SKM-1 treated with dmso at 0.1 percent for 144 hours (cell line): ENCODE data around the gene N4BP2L1.

Experiments used
- DNase-seq: peaks from one replicate; lab custom pipeline; 2025; ENCODE audit not compliant: unreplicated experiment; lab: John Stamatoyannopoulos, UW

N4BP2L1 gene

GRCh38 chr13:32432856-32433255, 4.9 kb upstream of the N4BP2L1 start:
- DNase-seq = no peak

GRCh38 chr13:32431361-32431760, 3.4 kb upstream of the N4BP2L1 start:
- no peak for DNase-seq

GRCh38 chr13:32430018-32430747, 2.3 kb upstream of the N4BP2L1 start:
- no peak for DNase-seq

DNA sequence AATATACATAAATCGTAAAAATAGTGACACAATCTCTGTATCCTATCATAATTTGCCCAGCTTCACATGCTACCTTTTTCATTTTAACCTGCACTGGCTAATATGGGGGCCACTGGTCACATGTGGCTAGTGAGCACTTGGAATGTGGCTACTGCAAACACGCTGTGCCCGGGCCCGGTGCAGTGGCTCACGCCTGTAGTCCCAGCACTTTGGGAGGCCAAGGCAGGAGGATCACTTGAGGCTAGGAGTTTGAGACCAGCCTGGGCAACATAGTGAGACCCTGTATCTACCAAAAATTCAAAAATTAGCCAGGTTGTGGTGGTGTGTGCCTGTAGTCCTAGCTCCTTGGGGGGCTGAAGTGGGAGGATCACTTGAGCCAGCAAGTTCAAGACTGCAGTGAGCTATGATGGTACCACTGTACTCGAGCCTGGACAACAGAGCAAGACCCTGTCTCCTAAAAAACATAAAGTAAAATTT, 1.5 kb upstream of the N4BP2L1 start:
- DNase-seq = no peak

- DNase-seq = no peak
Observed at GRCh38 chr13:32428581-32429432, 877 bp upstream of the N4BP2L1 start.

DNA sequence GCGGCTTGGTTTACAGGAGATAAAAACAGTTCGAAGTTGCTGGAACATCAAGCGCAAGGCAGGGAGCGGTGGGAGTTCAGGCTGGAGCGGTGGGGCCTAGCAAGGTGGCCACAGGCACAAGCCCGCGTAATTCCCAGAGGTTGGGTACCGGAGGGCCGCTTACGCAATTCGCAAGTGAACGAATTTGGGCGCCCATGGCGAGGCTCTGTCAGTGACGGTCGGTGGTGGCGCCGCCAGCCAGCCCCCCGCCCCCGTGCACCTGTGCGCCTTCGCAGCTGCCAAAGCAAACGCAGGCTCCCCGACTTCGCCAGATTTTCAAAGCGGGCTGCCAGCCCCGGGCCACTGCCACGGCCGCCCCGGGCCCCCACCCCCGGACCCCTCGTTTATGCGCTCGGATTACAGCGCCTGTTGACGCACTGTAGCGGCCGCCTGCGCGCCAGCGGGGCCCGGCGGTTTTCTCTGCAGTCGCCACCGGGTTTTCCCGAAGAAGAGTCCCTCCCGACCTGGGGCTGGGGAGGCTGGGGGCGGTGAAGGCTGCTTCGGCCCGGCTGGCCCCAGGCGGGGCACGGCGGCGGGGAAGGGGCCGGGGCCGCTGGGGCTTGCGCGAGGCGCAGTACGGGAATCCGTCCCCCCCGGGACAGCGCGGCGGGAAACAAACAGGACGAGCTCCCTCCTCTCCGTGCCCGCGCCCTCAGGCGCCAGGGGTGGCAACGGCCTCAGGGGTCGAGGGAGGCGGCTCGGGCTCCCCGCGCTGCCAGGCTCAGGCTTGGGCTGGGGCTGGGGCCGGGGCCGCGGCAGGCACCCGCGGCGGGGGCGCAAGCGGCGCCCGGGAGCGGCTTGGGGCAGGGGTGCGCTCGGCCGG, 709 bp downstream of the N4BP2L1 start:
- no peak for DNase-seq

DNA sequence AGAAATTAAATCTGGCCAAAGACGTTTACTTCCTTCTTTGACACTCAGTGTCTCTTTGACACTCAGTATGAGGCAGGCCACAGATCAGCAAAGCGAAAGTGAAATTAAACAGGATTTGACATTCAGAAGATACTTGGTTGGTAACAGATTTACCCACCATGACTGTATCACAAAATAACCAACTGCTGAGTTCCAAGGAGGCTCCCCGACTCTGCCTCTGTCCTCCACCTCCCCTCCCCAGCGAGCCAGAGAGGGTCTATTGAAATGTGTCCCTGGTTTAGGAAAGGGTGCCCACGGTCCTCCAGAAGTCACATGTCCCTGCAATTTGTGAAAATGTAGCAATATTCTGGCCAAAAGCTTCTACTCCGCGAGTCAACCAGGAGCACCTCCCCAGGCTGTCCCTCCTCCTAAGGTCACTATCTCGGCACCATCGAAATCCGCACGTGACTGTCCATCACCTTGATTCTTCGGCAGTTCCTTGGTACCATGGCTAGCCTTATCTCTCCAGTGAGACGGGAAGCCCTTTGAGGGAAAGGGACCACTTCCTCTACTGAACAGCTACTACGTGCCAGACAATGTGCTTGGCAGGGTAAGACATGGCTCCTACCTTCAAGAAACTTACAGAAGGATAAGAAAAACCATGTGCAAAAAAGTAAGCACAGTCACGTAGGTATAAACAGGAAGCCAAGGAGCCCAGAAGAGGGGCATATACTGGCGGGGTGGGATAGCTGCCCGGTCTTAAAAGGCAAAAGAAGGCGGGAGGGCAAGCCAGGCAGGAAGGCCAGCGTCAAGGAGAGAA, 1.5 kb downstream of the N4BP2L1 start:
- peak; percentile 76 for DNase-seq

- DNase-seq = no peak
Observed at GRCh38 chr13:32425158-32425557, 2.8 kb downstream of the N4BP2L1 start.

GRCh38 chr13:32423592-32423991, 4.3 kb downstream of the N4BP2L1 start:
- peak; percentile 55 for DNase-seq

DNA sequence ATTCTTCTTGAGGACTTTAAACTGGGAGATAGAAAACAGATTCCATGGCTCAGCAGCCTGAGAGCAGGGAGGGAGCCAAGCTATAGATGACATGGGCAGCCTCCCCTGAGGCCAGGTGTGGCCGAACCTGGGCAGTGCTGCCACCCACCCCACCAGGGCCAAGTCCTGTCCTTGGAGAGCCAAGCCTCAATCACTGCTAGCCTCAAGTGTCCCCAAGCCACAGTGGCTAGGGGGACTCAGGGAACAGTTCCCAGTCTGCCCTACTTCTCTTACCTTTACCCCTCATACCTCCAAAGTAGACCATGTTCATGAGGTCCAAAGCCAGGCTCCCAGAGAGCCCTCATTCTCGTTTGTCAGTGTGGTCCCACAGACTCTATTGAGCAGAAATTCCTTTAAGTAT, 8.1 kb downstream of the N4BP2L1 start:
- no peak for DNase-seq

DNA sequence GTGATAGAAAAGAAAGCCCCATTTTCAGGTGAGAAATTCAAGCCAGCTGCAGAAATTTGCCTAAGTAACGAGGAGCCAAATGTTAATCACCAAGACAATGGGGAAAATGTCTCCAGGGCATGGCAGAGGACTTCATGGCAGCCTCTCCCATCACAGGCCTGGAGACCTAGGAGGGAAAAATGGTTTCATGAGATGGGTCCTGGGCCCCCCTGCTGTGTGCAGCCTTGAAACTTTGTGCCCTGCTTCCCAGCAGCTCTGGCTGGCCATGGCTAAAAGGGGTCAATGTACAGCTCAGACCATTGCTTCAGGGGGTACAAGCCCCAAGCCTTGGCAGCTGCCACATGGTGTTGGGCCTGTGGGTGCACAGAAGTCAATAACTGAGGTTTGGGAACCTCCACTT, 9.9 kb downstream of the N4BP2L1 start:
- no peak for DNase-seq

DNA sequence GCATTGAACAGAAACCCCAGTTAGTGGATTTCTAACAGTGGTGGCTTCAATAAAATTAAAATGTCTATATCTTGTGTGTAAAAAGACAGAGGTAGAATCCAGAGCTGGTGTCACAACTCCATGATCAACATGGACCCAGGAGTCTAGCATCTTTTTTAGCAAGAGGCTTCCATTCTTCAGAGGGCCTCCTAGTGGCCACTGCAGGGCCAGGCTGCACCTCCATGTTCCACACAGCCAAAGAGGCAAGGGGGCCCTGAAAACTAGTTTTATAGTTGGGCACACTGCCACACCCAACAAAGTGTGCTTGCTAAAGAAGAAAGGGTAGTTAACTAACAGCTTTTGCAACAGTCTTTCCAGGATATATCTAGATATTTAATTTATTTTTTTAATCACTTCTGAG, 12.9 kb downstream of the N4BP2L1 start:
- no peak for DNase-seq

- no peak for DNase-seq
Observed at GRCh38 chr13:32414580-32414979, 13.3 kb downstream of the N4BP2L1 start.

GRCh38 chr13:32413284-32413683, 14.6 kb downstream of the N4BP2L1 start:
- DNase-seq = no peak

- DNase-seq = no peak
Observed at GRCh38 chr13:32409561-32410421, 18.1 kb downstream of the N4BP2L1 start.

DNA sequence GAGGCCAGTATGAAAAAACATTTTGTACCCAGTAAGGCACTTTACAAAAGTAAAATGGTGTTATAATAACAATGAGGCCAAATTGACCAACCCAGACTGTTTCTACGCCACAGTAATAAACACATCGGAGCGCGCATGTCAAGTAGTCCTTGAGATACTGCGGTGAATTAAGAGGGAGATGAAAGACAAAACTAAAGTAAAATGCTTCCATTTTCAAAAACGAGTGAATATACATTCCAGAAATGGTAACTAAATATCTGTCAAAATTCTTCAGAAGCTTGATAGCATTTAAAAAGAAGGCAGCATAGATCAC, 19.0 kb downstream of the N4BP2L1 start:
- no peak for DNase-seq

DNA sequence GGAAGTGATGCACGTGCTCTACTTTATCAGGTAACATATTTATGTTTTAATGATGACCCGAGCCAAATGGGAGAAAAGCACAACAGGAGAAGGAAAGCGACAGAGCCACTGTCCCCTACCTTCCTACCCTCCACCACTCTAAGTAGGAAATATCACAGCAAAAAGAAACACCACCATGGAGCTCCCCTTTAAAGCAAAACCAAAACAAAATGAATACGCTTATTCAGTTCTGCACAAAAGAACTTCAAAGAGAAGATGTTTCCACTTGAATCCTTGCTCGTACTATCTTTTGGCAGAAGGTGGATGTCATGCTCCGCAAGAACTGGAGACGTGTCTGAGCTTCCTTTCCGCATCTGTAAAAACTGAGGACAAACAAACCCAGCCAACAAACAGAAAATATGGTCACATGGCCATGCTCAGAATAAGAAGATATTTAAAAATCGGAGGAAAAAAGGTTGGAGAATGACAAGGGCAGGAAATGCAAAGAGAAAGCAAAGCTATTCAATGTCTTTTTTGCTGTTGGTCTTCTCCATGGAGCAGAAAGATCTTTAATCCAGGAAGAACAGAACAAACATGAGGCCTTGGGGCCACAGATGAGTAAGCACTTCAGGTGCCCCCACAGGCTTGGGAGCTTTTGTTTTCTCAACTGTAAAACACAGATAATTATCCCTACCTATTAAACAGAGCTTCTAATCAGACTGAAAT, 19.5 kb downstream of the N4BP2L1 start:
- DNase-seq = no peak

DNA sequence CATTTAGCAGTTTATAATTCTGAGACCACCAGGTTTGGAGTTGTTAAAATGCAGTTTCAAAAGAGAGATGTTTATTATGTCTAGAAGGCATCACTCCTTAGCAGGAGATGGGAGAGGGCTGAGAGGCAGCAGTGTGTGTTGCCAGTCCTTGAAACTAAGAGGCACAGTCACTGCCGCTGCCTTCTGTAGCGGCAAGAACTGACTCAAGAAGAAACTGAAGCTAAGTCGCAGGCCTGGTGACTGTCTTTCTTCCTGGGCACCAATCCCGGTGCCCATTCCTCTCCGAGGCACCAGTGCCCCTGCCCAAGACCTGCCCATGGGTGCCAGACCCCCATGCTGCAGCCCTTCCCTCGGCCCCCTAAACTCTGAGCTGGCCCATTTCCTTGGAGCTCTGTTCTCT, 20.1 kb downstream of the N4BP2L1 start:
- no peak for DNase-seq

DNA sequence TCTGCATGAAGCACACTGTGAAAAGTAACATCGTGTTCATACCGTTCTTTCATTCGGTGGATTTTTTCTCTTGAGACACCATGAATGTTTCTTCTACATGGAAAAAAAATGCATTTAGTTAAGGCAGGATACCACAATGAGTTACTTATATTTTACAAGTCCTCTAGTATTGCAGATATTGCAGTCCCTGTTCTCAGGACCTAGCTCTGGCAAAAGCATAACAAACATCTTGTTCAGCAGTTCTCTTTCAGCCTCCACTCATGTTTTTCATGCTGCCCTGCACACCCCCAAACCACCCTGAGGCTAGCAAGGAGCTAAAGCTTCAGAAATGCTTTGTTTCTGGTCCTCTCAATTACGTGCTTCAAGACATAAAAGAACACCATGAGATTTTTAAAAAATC, 24.8 kb downstream of the N4BP2L1 start:
- DNase-seq = no peak
